ENCODE results near the gene OCA2.

Gene OCA2

GRCh38 chr15:27865323-27865922 is 233.7 kb downstream of the OCA2 start:
- TF ChIP-seq, protein P1, sequence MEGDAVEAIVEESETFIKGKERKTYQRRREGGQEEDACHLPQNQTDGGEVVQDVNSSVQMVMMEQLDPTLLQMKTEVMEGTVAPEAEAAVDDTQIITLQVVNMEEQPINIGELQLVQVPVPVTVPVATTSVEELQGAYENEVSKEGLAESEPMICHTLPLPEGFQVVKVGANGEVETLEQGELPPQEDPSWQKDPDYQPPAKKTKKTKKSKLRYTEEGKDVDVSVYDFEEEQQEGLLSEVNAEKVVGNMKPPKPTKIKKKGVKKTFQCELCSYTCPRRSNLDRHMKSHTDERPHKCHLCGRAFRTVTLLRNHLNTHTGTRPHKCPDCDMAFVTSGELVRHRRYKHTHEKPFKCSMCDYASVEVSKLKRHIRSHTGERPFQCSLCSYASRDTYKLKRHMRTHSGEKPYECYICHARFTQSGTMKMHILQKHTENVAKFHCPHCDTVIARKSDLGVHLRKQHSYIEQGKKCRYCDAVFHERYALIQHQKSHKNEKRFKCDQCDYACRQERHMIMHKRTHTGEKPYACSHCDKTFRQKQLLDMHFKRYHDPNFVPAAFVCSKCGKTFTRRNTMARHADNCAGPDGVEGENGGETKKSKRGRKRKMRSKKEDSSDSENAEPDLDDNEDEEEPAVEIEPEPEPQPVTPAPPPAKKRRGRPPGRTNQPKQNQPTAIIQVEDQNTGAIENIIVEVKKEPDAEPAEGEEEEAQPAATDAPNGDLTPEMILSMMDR (IDR thresholded peaks at IDR 0.05), result no peak

GRCh38 chr15:27864719-27865118 is 234.4 kb downstream of the OCA2 start:
- TF ChIP-seq, protein P1 (IDR thresholded peaks at IDR 0.05), result no peak

DNA sequence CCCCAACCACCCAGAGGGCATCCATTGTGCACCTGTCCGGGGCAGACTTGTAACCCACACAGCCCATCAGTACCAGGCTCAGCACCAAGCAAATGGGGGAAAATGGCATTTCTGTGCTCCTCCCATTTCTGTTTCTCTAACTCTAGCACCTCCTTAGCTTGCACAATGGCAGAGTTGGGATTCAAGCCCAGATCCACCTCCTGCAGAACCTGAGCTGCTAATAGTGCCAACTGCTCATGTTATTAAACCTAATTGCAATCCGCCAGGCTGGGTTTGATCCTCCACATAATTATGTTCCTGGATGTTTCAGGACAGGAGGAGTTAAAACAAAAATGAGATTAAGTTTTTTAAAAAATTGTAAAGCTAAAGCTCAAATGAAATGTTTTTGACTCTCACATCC is 235.0 kb downstream of the OCA2 start:
- TF ChIP-seq, protein P1 (IDR thresholded peaks at IDR 0.05), result no peak

GRCh38 chr15:27863000-27863399 is 236.1 kb downstream of the OCA2 start:
- TF ChIP-seq, protein P1 (IDR thresholded peaks at IDR 0.05), result no peak

GRCh38 chr15:27861171-27861570 is 237.9 kb downstream of the OCA2 start:
- TF ChIP-seq, protein P1 (IDR thresholded peaks at IDR 0.05), result no peak

- TF ChIP-seq, protein P1 (IDR thresholded peaks at IDR 0.05), result no peak
Measured at GRCh38 chr15:27855137-27855536, 244.0 kb downstream of the OCA2 start.

DNA sequence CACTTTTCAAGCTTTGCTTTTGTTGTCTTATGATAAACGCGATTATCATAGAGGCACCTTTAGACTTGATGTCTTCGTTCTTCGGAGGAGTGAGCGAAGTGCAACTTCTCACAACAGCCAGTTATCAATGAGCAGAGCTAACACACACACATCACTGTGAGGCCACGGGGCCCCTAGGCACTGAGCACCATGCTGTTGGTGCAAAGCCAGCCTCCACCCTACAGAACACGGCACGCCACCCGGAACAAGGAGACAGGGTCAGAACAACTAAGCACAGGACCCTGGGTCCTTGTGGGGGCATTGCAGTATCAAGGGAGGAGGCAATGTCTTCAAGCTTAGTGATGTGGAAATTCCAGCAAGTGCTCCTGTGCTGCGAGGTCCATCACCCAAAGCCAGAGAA is 244.5 kb downstream of the OCA2 start:
- TF ChIP-seq, protein P1 (IDR thresholded peaks at IDR 0.05), result no peak
